Inflammatory macrophage treated with lipopolysaccharide for 4 hours (primary cell): ENCODE measurements around the gene GLT8D2.
A peak's percentile ranks its signal among the peaks of the same experiment; 100 is the strongest.

Experiments used
- DNase-seq: peaks from one replicate; pipeline ENCODE4 v3.0.0-alpha.2; 2020

Gene GLT8D2

GRCh38 chr12:104049903-104050356 is at the start of gene GLT8D2:
GLT8D2 (minus strand) TSS chr12:104050187; CDS start chr12:104019648, 30,539 bp downstream.
- DNase-seq, result no peak

- no peak for DNase-seq
These were observed 48.0 kb upstream of the GLT8D2 start for GRCh38 chr12:104097954-104098353.

- DNase-seq, result no peak
These were observed 45.3 kb upstream of the GLT8D2 start for GRCh38 chr12:104095289-104095688.

DNA sequence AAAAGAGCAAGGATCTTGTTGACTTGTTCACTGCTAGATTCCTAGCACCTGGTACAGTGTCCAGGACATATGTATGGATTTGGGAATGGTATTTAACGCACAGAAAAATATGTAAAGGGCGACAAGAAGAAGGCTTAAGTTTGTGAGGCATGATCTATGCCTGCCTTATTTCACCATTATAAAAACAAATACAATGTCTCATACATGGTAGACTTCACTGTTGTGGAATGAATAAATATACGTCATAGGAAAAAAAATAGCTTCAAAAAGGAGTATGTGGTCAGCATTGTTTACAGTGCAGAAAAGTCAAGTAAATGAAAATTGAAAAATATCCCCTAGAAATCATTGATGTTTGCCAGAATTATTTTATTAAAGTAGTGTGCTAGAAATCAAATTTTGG is 44.3 kb upstream of the GLT8D2 start:
- DNase-seq, result no peak

DNA sequence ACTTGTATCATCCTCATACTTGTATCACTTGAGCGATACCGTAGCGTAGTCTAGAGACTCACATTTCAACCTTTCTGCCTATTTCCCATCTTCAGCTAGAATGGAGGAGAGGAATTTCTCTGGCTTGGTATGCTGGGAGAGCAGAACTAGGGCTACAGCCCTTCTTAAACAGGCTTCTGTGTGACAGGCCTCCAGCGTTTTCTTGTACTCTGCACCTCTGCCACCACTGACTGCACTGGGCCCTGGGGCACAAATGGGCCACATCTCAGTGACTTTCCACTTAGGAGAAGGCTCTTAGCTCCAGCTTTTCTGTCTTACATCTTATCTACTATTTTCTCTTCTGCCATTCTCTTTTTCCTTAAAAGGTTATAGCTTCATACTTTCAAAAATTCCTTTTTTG is 41.1 kb upstream of the GLT8D2 start:
- DNase-seq, result no peak

GRCh38 chr12:104090685-104091084 is 40.7 kb upstream of the GLT8D2 start:
- DNase-seq, result no peak

- DNase-seq, result no peak
These were observed 33.9 kb upstream of the GLT8D2 start for GRCh38 chr12:104083769-104084475.

DNA sequence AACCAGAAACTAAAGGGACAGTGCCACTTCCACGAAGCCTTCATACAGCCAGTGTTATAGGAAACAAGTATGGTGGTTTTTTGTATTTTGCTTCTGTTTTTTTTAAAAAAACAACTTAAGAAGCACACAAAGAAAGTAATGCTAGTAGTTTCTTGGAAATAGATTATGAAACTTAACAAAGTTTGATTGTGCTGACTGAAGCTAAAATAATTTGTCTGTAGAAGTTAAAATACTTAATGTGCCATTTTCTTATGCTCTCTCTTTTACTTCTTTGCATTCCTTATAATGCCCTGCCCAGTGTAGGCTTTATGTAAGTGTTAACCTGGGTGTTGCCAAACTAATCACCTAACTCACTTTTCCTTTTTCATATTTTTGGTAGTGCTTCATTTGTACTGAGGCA is 30.8 kb upstream of the GLT8D2 start:
- no peak for DNase-seq

GRCh38 chr12:104079024-104079423 is 29.0 kb upstream of the GLT8D2 start:
- DNase-seq, result no peak

DNA sequence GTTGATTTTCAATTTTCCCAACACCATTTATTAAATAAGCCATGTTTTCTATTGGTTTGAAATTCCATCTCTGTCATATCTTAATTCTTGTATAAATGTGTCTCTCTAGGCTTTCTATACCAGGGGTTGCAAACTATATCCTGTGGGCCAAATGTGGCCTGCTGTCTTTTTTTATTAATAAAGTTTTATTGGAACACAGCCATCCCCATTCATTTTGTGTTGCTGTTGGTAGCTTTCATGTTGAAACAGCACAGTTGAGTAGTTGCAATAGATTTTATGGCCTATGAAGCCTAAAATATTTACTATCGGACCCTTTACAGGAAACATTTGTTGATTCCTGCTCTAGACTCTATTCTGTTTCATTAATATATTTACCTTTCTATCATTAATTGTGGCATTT is 23.7 kb upstream of the GLT8D2 start:
- DNase-seq, result no peak

DNA sequence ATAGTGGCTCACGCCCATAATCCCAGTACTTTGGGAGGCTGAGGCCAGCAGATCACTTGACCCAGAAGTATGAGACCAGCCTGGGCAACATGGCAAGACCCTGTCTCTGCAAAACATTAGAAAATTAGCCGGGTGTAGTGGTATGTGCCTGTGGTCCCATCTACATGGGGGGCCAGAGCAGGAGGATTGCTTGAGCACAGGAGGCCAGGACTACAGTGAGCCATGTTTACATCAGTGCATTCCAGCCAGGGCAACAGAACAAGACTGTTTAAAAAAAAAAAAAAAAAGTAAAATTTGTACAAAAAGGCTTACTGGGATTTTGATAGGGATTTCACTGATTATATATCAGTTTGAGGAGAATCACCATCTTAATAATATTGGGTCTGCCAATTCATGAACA is 22.1 kb upstream of the GLT8D2 start:
- no peak for DNase-seq

DNA sequence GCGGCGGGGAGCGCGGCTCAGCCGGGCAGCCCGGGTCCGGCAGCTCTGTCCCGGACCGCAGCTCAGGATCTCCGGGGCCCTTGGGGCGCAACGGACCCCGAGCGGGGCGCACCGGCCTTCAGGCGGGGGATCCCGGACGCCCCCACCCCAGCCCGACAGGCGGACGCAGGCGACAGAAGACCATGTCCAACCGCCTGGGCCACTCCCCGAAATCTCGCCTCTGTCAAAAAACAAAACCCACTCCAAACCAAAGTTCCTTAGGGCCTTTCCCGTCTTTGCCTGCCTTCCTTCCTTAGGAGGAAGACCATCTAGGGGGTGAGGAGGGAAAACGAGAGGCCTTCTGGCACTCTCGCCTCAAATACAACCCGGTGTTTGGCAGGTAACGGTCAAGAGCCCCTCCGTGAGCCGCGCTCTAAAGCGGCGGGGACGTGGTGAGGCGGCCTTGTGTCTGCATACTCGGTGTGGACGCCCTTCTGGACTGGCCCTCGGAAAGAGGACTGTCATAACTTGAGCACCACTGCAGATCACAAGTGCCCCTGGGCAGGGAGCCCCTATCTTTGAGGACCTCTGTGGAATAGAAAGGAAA is 14.9 kb upstream of the GLT8D2 start:
- DNase-seq, result peak; percentile 24

DNA sequence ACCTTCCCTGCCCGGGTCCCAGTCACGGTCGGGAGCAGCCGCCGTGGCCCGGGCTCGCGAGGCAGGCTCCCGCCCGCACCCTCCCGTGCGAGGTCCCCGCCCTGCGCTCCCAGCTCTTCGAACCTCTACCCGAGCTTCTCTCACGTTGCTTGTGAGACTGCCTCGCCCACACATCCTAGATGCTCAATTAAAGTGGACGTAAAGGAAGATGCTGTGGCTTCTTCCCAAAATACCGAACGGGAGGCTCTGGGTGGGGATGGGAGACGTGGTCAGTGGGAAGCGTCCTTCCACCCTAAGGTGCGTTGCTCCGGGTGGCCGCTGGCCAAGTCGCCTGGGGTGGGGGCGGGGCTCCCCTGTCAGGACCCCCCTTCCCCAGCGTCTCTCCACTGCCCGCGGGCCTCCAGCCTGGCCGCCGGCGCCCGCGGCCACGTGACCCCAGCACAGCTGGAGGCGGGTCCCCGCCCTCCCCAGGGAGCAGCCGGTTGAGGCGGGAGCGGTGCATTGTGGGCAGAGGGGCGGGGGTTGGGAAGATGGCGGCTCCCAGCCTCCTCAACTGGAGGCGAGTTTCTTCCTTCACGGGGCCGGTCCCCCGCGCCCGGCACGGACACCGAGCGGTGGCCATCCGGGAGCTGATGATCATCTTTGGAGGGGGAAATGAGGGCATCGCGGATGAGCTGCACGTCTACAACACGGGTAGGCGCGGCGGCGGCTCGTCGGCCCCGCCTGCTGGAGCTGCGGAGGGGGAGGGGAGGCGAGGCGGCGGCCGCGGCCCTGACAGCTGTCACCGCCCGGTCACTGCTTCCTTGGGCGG is 14.2 kb upstream of the GLT8D2 start, which contains the start of gene HCFC2:
Gene HCFC2, plus strand, starts transcription at position 501 of the 811 bp plus-strand sequence. Its CDS starts 30 bp downstream, at position 531.
- DNase-seq, result peak; percentile 91

- peak; percentile 44 for DNase-seq
These were observed 13.7 kb upstream of the GLT8D2 start for GRCh38 chr12:104063712-104064030.

DNA sequence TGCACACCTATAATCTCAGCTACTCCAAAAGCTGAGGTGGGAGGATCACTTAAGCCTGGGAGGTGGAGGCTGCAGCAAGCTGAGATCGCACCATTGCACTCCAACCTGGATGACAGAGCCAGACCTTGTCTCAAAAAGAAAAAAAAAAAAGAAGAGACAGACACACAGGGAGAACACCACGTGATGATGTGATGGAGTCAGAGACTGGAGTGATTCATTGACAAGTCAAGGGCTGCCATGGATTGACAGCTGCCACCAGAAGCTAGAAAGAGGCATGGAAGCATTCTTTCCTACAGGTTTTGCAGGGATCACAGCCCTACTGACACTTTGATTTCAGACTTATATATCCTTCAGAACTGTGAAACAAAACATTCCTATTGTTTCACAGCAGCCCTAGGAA is 10.8 kb upstream of the GLT8D2 start:
- peak; percentile 4 for DNase-seq

DNA sequence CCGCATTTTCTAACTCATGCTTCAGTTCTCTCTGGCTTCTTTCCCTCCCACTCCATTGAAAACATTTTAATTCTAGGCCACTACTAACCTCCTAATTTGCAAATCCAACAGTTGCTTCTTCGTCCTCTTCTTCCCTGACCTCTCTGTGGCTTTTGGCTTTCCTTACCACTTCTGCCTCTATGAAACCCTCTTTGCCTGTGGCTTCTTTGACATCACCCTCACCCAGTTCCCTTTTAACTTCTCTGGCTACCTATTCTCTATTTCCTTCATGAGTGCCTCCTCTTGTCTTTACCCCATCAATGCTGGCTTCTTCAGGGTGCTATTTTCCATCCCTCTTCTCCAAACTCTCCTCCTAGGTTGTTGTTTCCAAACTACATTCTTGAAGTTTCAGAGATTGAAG is 10.0 kb upstream of the GLT8D2 start:
- DNase-seq, result peak; percentile 12

DNA sequence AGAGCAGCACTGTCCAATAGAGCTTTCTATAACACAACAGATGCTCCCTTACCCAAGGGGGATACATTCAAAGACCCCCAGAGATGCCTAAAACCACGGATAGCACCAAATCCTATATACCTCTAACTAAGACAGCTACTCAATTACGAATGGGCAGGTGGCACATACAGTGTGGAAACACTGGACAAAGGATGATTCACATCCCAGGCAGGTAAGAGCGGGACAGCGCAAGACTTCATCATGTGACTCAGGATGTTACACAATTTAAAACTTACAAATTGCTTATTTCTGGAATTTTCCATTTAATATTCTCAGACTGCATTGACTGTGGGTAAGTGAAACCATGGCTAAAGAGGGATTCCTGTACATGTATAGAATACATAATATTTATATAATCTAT is 8.8 kb upstream of the GLT8D2 start:
- DNase-seq, result peak; percentile 6

DNA sequence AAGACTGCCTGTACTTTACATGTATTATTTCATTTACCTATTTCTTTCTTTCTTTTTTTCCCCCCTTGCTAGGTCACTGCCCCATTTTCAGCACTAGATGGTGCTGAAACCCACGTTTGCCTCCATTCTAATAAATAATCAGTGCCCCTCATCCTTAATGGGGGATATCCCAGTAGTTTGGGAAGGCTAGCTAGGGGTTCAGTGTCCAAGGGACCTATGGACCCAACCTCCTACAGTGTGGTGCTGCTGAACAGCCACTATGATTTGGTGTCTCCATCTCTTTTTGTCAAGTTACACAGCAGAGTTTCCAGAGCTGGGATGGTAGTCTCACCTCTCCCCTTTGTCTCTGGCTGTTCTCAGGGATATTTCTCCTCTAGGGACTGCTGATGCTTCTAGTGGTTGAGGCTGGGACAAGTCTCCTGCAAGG is 7.8 kb upstream of the GLT8D2 start:
- peak; percentile 11 for DNase-seq

DNA sequence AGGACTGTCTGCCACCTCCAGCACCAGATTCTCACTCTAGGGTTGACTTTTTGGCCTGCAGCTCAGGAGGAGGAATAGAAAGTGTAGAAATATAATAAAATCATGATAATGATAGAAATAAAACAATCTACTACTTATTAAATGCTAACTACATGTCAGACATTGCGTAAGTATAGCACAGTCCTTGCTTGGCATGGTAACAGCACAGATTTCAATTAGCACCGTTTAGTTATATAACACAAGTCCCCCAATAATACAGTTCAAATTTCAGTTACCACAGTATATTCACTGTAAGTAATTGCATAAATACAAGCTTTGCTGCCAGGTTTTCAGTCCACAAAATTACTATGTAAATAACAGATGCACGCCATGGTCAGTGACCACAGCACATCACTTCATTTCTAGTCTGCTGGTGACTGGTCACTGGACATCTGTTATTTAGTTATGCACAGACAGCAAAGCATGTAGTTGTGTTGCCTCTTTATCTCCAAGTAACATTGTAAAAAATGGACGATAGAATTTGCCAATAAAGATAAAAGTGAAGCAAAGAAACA is 6.5 kb upstream of the GLT8D2 start:
- DNase-seq, result no peak

- no peak for DNase-seq
These were observed 5.8 kb upstream of the GLT8D2 start for GRCh38 chr12:104055686-104056388.

DNA sequence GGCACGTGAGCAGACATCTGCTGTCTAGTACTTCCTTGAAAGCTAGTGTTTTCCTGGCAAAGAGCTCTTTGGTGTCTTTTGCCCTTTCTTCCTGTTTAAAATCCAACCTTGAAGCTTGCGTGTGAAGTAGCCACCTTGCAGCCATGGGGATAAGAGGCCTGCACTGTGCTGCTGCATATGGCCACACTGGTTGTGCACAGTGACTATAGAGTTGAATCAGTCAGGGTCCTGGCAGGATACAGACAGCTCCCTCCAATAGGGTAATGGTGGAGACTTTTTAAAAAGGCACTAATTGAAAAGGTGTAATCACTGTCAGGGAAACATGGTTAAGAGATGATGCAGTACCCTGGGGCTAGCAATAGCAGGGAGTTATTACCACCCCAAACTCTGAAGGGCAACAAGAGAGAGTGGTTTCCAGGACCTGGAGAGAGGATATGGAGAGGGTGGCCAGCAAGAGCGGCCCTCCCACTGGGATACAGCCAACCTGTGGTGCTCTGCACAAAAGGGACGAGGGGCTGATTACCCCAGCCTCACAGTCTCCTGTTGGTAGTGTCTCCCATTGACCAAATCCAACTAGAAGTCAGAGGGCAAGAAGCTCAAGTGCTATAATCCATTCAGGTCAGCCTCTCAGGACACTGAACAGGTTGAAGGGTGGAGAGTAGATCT is 4.8 kb upstream of the GLT8D2 start:
- no peak for DNase-seq

DNA sequence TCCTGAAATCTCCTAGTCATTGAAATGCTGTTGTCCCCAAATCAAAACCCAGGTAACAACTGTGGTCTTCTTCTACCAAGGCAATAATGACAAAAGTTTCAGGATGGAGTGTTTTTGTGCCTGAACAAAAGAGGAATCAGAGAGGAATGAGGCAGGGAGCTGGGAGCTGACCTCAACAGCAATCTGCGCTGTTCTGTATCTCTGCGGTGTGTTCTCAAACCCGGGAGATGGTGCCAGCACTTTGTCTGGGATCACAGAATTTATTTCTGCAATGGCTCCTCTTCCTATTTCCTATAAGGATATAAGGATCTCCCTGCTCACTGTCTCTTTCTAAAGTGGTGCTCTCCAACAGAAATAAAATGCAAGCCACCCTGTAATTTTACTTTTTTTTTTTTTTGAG is 449 bp upstream of the GLT8D2 start:
- DNase-seq, result no peak
